ENCODE results near the gene HLA-A.

HLA-A gene

DNA sequence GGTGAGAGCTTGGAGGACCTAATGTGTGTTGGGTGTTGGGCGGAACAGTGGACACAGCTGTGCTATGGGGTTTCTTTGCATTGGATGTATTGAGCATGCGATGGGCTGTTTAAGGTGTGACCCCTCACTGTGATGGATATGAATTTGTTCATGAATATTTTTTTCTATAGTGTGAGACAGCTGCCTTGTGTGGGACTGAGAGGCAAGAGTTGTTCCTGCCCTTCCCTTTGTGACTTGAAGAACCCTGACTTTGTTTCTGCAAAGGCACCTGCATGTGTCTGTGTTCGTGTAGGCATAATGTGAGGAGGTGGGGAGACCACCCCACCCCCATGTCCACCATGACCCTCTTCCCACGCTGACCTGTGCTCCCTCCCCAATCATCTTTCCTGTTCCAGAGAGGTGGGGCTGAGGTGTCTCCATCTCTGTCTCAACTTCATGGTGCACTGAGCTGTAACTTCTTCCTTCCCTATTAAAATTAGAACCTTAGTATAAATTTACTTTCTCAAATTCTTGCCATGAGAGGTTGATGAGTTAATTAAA is 3.0 kb downstream of the HLA-A start:
- H3K9me3 Mint-ChIP-seq, result no peaks in the 10 kb centered on the region
- no peak for DNase-seq
- H3K4me1 Mint-ChIP-seq, result peaks cover 40 to 65% of the 10 kb centered on the region in 2 donors
- peak overlapping the region; percentile 95 to 99 for H3K4me3 Mint-ChIP-seq
- peaks cover 55 to 70% of the 10 kb centered on the region in 2 donors for H3K36me3 Mint-ChIP-seq
- no peaks in the 10 kb centered on the region for H3K27me3 Mint-ChIP-seq
- no peak for ATAC-seq (replicated peaks)
- H3K27ac Mint-ChIP-seq, result peak overlapping the region; percentile 94

DNA sequence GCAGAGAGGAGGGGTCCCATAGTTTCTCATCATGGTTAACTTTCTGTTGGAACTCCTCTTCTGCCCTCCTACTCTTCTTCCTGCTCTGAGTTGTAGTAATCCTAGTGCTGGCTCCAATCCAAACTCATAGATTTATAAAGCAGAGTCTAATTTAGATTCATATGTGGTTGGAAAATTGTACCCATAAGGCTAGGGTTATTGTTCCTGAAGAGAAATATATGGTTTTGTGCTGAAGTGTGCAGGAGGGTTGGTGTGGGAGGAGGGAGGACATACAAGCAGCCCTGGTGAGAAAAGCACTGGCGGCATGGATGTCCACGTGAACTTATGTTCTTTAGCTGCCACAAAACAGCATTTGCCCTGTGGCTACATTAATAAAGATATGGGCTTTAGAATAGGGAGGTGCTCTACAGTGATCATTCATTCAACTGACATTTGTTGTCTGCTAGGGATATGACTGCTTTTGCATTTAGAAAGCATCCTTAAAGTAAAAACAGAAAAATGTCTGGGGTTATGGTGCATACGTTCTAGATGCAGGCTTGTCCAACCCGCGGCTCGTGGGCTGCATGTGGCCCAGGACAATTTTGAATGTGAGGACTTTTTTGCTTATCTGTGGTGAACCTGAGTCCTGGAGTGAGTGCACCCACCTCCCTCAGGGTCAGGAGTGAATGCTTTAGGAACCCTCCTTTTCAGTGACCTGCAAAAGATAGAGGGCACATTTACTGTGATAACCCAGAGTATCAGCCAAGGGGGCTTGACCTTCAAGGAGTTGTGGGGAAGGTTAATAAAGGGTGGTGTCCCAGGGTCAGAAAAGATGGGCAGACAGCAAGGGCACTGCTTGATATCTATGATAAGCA is 4.1 kb downstream of the HLA-A start:
- H3K4me1 Mint-ChIP-seq, result peaks cover 36 to 56% of the 10 kb centered on the region in 2 donors
- H3K27me3 Mint-ChIP-seq, result no peaks in the 10 kb centered on the region
- peak overlapping the region; percentile 94 for H3K27ac Mint-ChIP-seq
- peak overlapping the region; percentile 95 to 99 for H3K4me3 Mint-ChIP-seq
- no peaks in the 10 kb centered on the region for H3K9me3 Mint-ChIP-seq
- ATAC-seq (replicated peaks) (no peak), DNase-seq (no peak)
- peaks cover 55 to 70% of the 10 kb centered on the region in 2 donors for H3K36me3 Mint-ChIP-seq

DNA sequence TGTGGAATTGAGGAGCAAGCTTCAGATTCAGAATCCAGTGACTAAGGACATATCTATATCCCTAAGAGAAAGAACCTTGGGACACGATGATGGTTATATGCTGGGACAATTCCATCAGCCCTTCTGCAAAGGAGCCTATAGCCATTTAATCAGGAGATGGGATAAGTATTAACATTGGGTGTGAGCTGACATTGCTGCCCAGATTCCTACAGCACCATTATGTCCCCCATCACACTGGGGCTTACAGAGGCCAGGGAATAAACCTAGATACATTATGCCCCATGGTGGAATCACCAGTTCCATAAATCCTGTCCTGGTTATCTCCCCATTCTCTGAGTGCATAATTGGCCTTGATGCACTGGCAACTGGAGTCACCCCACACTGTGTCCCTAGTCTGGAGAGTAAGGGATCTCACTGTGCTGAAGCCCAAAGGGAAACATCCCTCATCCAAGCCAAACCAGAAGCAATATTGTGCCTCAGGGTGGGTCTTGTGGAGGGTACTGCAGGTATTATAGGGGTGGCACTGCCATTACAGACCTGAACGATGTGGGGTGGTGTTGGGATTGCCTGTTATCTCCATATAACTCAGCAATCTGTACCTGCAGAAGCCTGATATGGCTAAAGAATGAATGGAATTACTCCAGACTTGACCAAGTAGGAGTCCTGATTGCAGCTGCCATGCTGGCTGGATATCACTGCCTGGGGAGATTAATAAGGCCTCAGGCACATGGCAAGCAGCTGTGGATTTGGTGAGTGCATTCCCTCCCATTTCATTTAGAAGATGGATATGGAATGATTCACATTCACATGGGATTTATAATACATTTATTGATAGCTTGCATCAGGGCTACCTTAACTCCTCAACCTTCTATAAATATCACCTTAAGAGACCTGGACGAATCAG is 5.0 kb downstream of the HLA-A start:
- Mint-ChIP-seq H3K4me3 (no peak overlapping the region), H3K4me1 (peaks cover 34 to 49% of the 10 kb centered on the region in 2 donors), H3K27me3 (no peaks in the 10 kb centered on the region), H3K9me3 (no peaks in the 10 kb centered on the region), H3K27ac (peak overlapping the region; percentile 66), H3K36me3 (peaks cover 54 to 69% of the 10 kb centered on the region in 2 donors)
- DNase-seq (no peak), ATAC-seq (replicated peaks) (peak; percentile 1 to 7)

DNA sequence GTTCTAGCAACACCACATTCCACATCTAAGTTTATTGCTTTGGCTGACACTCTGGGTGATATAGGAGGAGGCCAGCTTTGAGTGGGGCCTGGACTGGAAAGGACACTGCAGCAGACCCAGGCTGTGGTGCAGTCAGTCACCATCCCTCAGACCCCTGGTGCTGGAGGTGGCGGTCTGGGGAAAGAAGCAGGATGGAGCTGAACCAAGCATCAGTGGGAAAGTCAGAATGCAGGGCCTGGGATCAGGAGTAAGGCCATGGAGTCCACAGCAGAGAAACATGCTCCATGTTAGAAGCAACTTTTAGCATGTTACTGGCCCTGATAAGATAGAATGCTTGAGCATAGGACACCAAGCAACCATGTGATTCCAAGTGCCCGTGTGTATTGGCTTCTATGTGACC is 5.9 kb downstream of the HLA-A start:
- peak overlapping the region; percentile 48 for H3K27ac Mint-ChIP-seq
- DNase-seq, result no peak
- peak in 1 of 2 donors; percentile 17 for ATAC-seq (replicated peaks)

DNA sequence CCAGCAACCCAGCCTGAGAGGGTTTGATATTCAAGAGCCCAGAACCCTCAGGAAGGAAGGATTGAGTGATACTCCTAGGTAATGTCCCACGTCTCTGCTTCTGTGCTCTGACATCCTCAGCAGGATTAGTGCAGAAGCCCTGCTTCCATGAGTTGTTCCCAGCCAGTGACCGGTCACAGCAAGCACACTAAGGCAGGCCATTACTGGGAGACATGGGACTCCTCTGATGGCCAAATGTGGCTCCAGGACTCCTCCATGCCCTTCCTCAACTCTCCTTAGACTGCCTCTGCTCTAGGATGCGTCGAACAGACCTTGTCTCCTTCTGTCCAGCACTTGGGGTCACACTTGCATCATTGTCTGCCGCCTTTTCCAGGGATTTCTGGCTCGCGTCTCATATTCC is 7.6 kb downstream of the HLA-A start:
- ATAC-seq (replicated peaks), result no peak
- H3K9me3 Mint-ChIP-seq, result no peaks in the 10 kb centered on the region
- peaks cover 28 to 37% of the 10 kb centered on the region in 2 donors for H3K4me1 Mint-ChIP-seq
- H3K27me3 Mint-ChIP-seq, result no peaks in the 10 kb centered on the region
- no peak overlapping the region for H3K4me3 Mint-ChIP-seq
- DNase-seq, result no peak
- H3K36me3 Mint-ChIP-seq, result peaks cover 29 to 43% of the 10 kb centered on the region in 2 donors
- H3K27ac Mint-ChIP-seq, result no peak overlapping the region

More for the DNA sequence above, 5.9 kb downstream of the HLA-A start:
- no peaks in the 10 kb centered on the region for H3K27me3 Mint-ChIP-seq
- peaks cover 33 to 45% of the 10 kb centered on the region in 2 donors for H3K4me1 Mint-ChIP-seq
- H3K4me3 Mint-ChIP-seq, result no peak overlapping the region
- H3K36me3 Mint-ChIP-seq, result peaks cover 45 to 59% of the 10 kb centered on the region in 2 donors
- no peaks in the 10 kb centered on the region for H3K9me3 Mint-ChIP-seq

DNA sequence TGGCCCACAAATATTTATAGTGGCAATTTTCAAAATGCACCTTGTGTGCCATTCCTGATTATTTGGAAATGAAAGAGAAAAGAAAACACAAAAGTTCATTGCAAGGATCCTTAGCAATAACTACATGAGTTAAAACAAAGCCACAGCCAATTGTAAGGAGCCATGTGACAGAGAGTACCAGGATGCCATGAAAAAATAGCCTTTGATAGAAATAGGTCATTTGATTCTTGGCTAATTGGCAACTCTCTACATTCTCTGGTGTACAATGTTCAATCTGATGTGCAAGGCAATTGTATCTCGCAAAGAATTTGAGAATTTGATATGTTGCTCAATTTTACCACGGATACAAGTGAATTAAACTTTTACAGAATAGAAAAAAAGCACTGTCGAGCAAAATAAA is 9.6 kb downstream of the HLA-A start:
- Mint-ChIP-seq H3K4me1 (peaks cover 15 to 18% of the 10 kb centered on the region in 2 donors), H3K4me3 (no peak overlapping the region), H3K27ac (no peak overlapping the region), H3K36me3 (peaks cover 10 to 23% of the 10 kb centered on the region in 2 donors), H3K27me3 (no peaks in the 10 kb centered on the region), H3K9me3 (no peaks in the 10 kb centered on the region)
- DNase-seq (no peak), ATAC-seq (replicated peaks) (no peak)

DNA sequence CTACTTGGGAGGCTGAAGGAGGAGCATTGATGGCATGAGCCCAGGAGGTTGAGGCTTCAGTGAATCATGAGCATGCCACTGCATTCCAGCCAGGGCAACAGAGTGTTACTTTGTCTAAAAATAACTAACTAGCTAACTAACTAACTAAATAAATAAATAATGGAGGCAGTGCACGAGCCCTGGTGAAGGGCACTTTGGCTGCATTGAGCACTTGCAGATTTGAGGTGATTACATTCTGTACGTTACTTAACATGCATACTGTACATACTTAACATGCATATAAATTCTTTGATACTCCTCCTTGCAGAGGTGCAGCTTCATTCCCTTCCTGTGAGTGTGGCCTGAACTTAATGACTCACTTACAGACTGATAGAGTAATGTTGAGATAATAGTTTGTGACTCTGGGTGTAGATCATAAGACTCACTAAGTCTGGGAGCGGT is 10.7 kb downstream of the HLA-A start:
- no peak for DNase-seq
- Mint-ChIP-seq H3K27me3 (no peaks in the 10 kb centered on the region), H3K36me3 (peaks cover 9 to 17% of the 10 kb centered on the region in 2 donors), H3K4me1 (peaks cover 15 to 18% of the 10 kb centered on the region in 2 donors), H3K9me3 (no peaks in the 10 kb centered on the region), H3K4me3 (no peak overlapping the region), H3K27ac (no peak overlapping the region)
- ATAC-seq (replicated peaks), result no peak

DNA sequence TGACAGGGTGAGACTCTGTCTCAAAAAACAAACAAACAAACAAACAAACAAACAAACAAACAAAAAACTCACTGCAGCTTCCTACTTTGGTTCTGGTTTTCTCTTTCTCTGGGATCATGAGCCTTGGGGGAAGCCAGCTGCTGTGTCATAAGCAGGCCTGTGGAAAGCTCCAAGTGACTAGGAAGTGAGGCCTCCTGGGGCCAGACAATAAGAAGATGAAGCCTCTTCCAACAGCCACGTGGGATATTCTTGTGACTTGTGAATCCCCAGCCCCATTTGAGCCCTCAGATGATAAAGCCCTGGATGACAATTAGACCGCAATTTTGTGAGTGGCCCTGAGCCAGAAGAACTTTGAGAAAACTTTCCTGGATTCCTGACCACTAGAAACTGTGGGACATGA is 11.4 kb downstream of the HLA-A start:
- no peaks in the 10 kb centered on the region for H3K27me3 Mint-ChIP-seq
- H3K4me3 Mint-ChIP-seq, result no peak overlapping the region
- H3K4me1 Mint-ChIP-seq, result peaks cover 18% of the 10 kb centered on the region in 2 donors
- peaks cover 6 to 12% of the 10 kb centered on the region in 2 donors for H3K36me3 Mint-ChIP-seq
- ATAC-seq (replicated peaks), result no peak
- DNase-seq, result no peak
- no peaks in the 10 kb centered on the region for H3K9me3 Mint-ChIP-seq
- no peak overlapping the region for H3K27ac Mint-ChIP-seq

DNA sequence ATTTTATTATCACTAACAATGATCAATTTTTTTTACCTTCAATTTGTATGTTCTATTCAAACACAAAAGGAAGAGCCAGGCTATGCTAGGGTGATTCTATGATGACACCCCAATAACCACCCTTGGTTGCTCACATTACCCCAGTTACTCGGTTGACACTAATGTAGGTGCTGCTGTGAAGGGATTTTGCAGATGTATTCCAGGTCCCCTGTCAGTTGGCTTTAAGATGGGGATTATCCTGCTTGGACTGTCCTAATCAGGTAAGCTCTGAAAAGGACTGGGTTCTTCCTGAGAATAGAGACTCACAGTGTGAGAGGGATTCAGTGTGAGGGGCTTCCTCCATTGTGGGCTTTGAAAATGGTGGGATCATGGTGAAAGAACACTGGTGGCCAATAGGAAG is 11.9 kb downstream of the HLA-A start:
- Mint-ChIP-seq H3K36me3 (peaks cover under 1 to 10% of the 10 kb centered on the region in 2 donors), H3K27ac (no peak overlapping the region), H3K9me3 (no peaks in the 10 kb centered on the region), H3K4me3 (no peak overlapping the region), H3K27me3 (no peaks in the 10 kb centered on the region), H3K4me1 (peaks cover 18 to 21% of the 10 kb centered on the region in 2 donors)
- DNase-seq (no peak), ATAC-seq (replicated peaks) (no peak)

DNA sequence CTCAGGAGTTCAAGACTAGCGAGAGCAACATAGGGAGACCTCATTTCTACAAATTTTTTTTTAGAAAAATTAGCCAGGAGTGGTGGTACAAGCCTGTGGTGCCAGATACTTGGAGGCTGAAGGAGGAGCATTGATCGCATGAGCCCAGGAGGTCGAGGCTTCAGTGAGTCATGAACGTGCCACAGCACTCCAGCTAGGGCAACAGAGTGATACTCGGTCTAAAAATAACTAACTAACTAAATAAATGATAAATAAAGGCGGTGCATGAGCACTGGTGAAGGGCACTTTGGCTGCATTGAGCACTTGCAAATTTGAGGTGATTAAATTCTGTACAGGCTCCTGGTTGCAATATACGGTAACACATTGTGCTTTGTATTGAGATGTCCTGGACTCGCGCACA is 13.5 kb downstream of the HLA-A start:
- Mint-ChIP-seq H3K27ac (no peak overlapping the region), H3K4me3 (no peak overlapping the region), H3K9me3 (no peaks in the 10 kb centered on the region), H3K36me3 (peaks cover 0 to 5% of the 10 kb centered on the region in 2 donors), H3K4me1 (peaks cover 26 to 30% of the 10 kb centered on the region in 2 donors), H3K27me3 (no peaks in the 10 kb centered on the region)
- ATAC-seq (replicated peaks) (no peak), DNase-seq (no peak)

DNA sequence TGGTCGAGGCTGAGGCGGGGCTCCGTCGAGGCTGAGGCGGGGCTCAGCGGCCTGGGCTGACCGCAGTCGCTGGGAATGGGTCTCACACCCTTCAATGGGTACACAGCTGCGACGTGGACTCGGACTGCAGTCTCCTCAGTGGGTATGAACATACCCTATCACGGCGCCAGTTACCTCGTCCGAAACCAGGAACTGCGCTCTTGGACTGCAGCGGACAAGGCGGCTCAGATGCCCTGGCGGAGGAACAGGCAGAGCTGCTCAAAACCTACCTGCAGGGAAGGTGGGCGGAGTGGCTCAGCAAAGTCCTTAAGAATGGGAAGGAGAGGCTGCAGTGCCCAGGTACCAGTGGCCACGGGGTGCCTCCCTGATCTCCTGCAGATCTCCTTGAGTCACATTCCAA is 14.2 kb downstream of the HLA-A start:
- Mint-ChIP-seq H3K4me1 (peaks cover 26 to 30% of the 10 kb centered on the region in 2 donors), H3K9me3 (no peaks in the 10 kb centered on the region), H3K4me3 (no peak overlapping the region), H3K36me3 (peaks cover 0 to 5% of the 10 kb centered on the region in 2 donors), H3K27ac (no peak overlapping the region), H3K27me3 (no peaks in the 10 kb centered on the region)
- ATAC-seq (replicated peaks), result no peak
- no peak for DNase-seq

DNA sequence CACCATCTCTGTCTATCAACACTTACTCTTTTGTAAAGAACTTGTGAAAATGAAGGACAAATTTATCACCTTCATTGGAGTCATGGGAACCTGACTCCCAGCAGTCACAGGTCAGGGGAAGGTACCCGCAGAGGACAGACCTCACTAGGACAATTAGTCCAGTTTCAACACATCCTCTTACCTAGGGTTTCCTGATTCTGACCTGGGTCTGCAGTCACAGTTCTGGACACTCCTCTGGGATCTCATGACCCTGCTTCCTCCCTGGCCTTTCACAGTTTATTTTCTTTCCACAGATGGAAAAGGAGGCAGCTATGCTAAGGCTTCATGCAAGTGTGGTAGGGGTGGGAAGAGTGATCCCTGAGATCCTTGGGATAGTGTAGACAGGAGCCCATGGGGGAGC is 15.7 kb downstream of the HLA-A start:
- Mint-ChIP-seq H3K4me1 (peaks cover 26 to 36% of the 10 kb centered on the region in 2 donors), H3K27me3 (no peaks in the 10 kb centered on the region), H3K9me3 (no peaks in the 10 kb centered on the region), H3K27ac (no peak overlapping the region), H3K4me3 (no peak overlapping the region), H3K36me3 (peaks cover 0 to 5% of the 10 kb centered on the region in 2 donors)
- ATAC-seq (replicated peaks) (no peak), DNase-seq (no peak)

DNA sequence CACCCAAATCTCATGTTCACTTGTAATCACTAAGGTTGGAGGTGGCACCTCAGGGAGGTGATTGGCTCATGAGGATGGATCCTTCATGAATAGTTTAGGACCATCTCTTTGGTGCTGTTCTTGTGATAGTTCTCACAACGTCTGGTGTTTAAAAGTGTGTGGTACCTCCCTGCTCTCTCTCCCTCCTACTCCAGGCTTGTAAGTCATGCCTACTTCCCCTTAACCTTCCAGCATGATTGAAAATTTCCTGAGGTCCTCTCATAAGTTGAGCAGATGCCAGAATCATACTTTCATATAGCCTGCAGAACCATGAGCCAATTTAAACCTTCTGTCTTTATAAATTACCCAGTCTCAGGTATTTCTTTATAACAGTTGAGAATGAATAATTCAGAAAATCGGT is 16.6 kb downstream of the HLA-A start:
- Mint-ChIP-seq H3K4me3 (peak overlapping the region; percentile 8 to 20), H3K36me3 (peaks cover 0 to 5% of the 10 kb centered on the region in 2 donors), H3K9me3 (no peaks in the 10 kb centered on the region), H3K4me1 (peaks cover 29 to 39% of the 10 kb centered on the region in 2 donors), H3K27me3 (no peaks in the 10 kb centered on the region), H3K27ac (no peak overlapping the region)
- ATAC-seq (replicated peaks) (peak in 1 of 2 donors; percentile 38), DNase-seq (no peak)

DNA sequence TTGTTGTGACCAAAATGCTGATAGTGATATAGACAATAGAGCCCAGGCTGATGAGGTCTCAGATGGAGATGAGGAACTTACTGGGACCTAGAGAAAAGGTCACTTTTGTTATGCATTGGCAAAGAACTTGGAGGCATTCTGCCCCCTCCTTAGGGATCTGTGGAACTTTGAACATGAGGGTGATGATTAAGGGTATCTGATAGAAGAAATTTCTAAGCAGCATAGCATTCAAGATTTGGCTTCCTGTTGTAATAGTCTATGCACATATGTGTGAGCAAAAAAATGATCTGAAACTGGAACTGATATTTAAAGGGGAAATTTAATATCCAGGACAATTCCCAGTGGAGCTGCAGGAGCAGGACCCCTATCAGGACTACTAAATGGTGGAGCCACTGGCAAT is 17.1 kb downstream of the HLA-A start:
- no peaks in the 10 kb centered on the region for H3K27me3 Mint-ChIP-seq
- H3K36me3 Mint-ChIP-seq, result peaks cover 0 to 5% of the 10 kb centered on the region in 2 donors
- H3K4me1 Mint-ChIP-seq, result peaks cover 29 to 43% of the 10 kb centered on the region in 2 donors
- H3K4me3 Mint-ChIP-seq, result no peak overlapping the region
- H3K9me3 Mint-ChIP-seq, result no peaks in the 10 kb centered on the region
- peak; percentile 63 to 73 for ATAC-seq (replicated peaks)
- no peak overlapping the region for H3K27ac Mint-ChIP-seq
- no peak for DNase-seq
